Smooth muscle cell (in vitro differentiated cells): ENCODE results near the gene TAB2. TPM values are rescaled to one million over a fixed set of nuclear protein-coding genes. Genes with fewer than 3 reads are reported as not detected.

Experiments
- DNase-seq: peaks from one replicate; lab custom pipeline; 2025; ENCODE audit not compliant: unreplicated experiment; lab: John Stamatoyannopoulos, UW
- H2AFZ ChIP-seq: fragments of 200-600 bp; sonication (generic); 2 replicates; pipeline ENCODE4 v1.6.0; 2016; ENCODE audit warnings: antibody characterized with exemption, low read depth, mild to moderate bottlenecking
- H3F3A ChIP-seq: fragments of 200-600 bp; sonication (generic); 2 replicates; pipeline ENCODE4 v1.6.0; 2017; ENCODE audit warnings: antibody characterized with exemption, low read depth
- H3K27ac ChIP-seq: fragments of 200-600 bp; sonication (generic); 2 replicates; pipeline ENCODE4 v1.5.1; 2016; ENCODE audit warnings: low read depth, mild to moderate bottlenecking
- H3K27me3 ChIP-seq: fragments of 200-600 bp; sonication (generic); 2 replicates; pipeline ENCODE4 v1.6.1; 2016; ENCODE audit warnings: low read depth, mild to moderate bottlenecking
- H3K36me3 ChIP-seq: fragments of 200-600 bp; sonication (generic); 2 replicates; pipeline ENCODE4 v1.5.1; 2016; ENCODE audit warnings: low read depth
- H3K4me1 ChIP-seq: fragments of 200-600 bp; sonication (generic); 2 replicates; pipeline ENCODE4 v1.5.1; 2016; ENCODE audit warnings: low read depth
- H3K4me2 ChIP-seq: fragments of 200-600 bp; sonication (generic); 2 replicates; pipeline ENCODE4 v1.6.0; 2016; ENCODE audit warnings: mild to moderate bottlenecking
- H3K4me3 ChIP-seq: fragments of 200-600 bp; sonication (generic); 2 replicates; pipeline ENCODE4 v1.5.1; 2016; ENCODE audit warnings: mild to moderate bottlenecking
- H3K79me2 ChIP-seq: fragments of 200-600 bp; sonication (generic); 2 replicates; pipeline ENCODE4 v1.6.0; 2016; ENCODE audit warnings: low read depth, mild to moderate bottlenecking
- H3K9ac ChIP-seq: fragments of 200-600 bp; sonication (generic); 2 replicates; pipeline ENCODE4 v1.6.0; 2016; ENCODE audit warnings: low read depth
- H3K9me3 ChIP-seq: fragments of 200-600 bp; sonication (generic); replicated peaks from 2 replicates; pipeline ENCODE4 v1.5.1; 2016; ENCODE audit warnings: low read depth
- H4K20me1 ChIP-seq: fragments of 200-600 bp; sonication (generic); 2 replicates; pipeline ENCODE4 v1.6.0; 2016; ENCODE audit warnings: low read depth
- CTCF ChIP-seq: fragments of 200-600 bp; sonication (generic); IDR thresholded peaks from 2 replicates; pipeline ENCODE4 v1.5.1; 2017; ENCODE audit warnings: borderline replicate concordance, mild to moderate bottlenecking, antibody characterized with exemption; ENCODE audit not compliant: insufficient read depth, poor library complexity, severe bottlenecking
- WGBS: methylation state at CpG from one replicate; pipeline ENCODE4 v1.1.7; 2016; ENCODE audit warnings: low lambda C conversion rate; 5-methylcytosine and 5-hydroxymethylcytosine counted together
- polyA plus RNA-seq: library from polyadenylated mRNA; unstranded; fragments of >200 nt; fragmentation: Nextera tagmentation; extraction: Ambion mirVana; gene quantifications from 2 replicates; pipeline ENCODE4 v1.2.1, GENCODE V29; 2016
- total RNA-seq: library from RNA; depleted of rRNA; stranded (reverse); fragments of >200 nt; gene quantifications from 2 replicates; pipeline ENCODE4 v1.2.3, GENCODE V29; 2014

Gene TAB2
- total and polyA plus RNA-seq, 2 experiments from 2014 or later: 12.6 to 78.5 TPM

GRCh38 chr6:149433881-149434280 is 116.4 kb downstream of the TAB2 start:
- Histone ChIP-seq H3K4me1 (no peaks in the 10 kb centered on the region), H3K27me3 (no peaks in the 10 kb centered on the region), H2AFZ (no peak overlapping the region), H3K36me3 (no peaks in the 10 kb centered on the region), H3K27ac (no peak overlapping the region), H3F3A (no peaks in the 10 kb centered on the region), H3K4me2 (no peak overlapping the region), H3K79me2 (no peaks in the 10 kb centered on the region), H3K4me3 (no peak overlapping the region), H4K20me1 (no peaks in the 10 kb centered on the region), H3K9ac (no peak overlapping the region), H3K9me3 (no peaks in the 10 kb centered on the region)
- TF ChIP-seq CTCF: no peak
- no peak for DNase-seq
- 95% methylated on average over 1 of the region's 1 CpG for WGBS

GRCh38 chr6:149435919-149436586 is 118.5 kb downstream of the TAB2 start:
- 94% methylated on average over 13 of the region's 13 CpGs for WGBS
- Histone ChIP-seq H3F3A (no peaks in the 10 kb centered on the region), H3K4me3 (no peak overlapping the region), H3K4me2 (no peak overlapping the region), H3K9ac (no peak overlapping the region), H3K9me3 (no peaks in the 10 kb centered on the region), H3K4me1 (no peaks in the 10 kb centered on the region), H3K27ac (no peak overlapping the region), H4K20me1 (no peaks in the 10 kb centered on the region), H3K27me3 (no peaks in the 10 kb centered on the region), H3K36me3 (no peaks in the 10 kb centered on the region), H2AFZ (no peak overlapping the region), H3K79me2 (no peaks in the 10 kb centered on the region)
- no peak for TF ChIP-seq CTCF
- no peak for DNase-seq

- no peak overlapping the region for H3K9ac ChIP-seq
- H3F3A ChIP-seq: no peaks in the 10 kb centered on the region
- H3K4me1 ChIP-seq: no peaks in the 10 kb centered on the region
- no peaks in the 10 kb centered on the region for H3K79me2 ChIP-seq
- 98% methylated on average over 12 of the region's 12 CpGs for WGBS
- no peak overlapping the region for H2AFZ ChIP-seq
- no peaks in the 10 kb centered on the region for H3K36me3 ChIP-seq
- no peaks in the 10 kb centered on the region for H3K27me3 ChIP-seq
- no peak for DNase-seq
- H4K20me1 ChIP-seq: no peaks in the 10 kb centered on the region
- H3K4me3 ChIP-seq: no peak overlapping the region
- H3K27ac ChIP-seq: no peak overlapping the region
- no peak overlapping the region for H3K4me2 ChIP-seq
- H3K9me3 ChIP-seq: no peaks in the 10 kb centered on the region
- TF ChIP-seq CTCF: no peak
Observed at GRCh38 chr6:149436647-149437046, 119.1 kb downstream of the TAB2 start.

- no peak overlapping the region for H3K4me2 ChIP-seq
- no peaks in the 10 kb centered on the region for H4K20me1 ChIP-seq
- WGBS: 96% methylated on average over 3 of the region's 3 CpGs
- no peaks in the 10 kb centered on the region for H3K79me2 ChIP-seq
- H3K4me1 ChIP-seq: no peaks in the 10 kb centered on the region
- H3F3A ChIP-seq: no peaks in the 10 kb centered on the region
- TF ChIP-seq CTCF: no peak
- no peaks in the 10 kb centered on the region for H3K36me3 ChIP-seq
- H3K9ac ChIP-seq: no peak overlapping the region
- no peaks in the 10 kb centered on the region for H3K27me3 ChIP-seq
- DNase-seq: no peak
- H3K9me3 ChIP-seq: no peaks in the 10 kb centered on the region
- no peak overlapping the region for H2AFZ ChIP-seq
- H3K27ac ChIP-seq: no peak overlapping the region
- H3K4me3 ChIP-seq: no peak overlapping the region
Observed at GRCh38 chr6:149437212-149437611, 119.7 kb downstream of the TAB2 start.
